Activated B cell treated with CpG ODN at 0.5 μM for 24 hours (primary cell): ENCODE data around the gene CROCC. TPM values are rescaled to one million over a fixed set of nuclear protein-coding genes. Genes with fewer than 3 reads are reported as not detected.

Experiments
- ATAC-seq: fragments of 200-7000 bp; cut with Tn5 transposase; one replicate; pipeline ENCODE4 v1.10.0; 2021; ENCODE audit warnings: low read depth, mild to moderate bottlenecking, moderate library complexity
- CTCF ChIA-PET: fragments of 350-600 bp; sonication (Branson Sonifier 250); formaldehyde crosslinking; loops from one replicate; lab custom pipeline; 2021; ENCODE audit warnings: antibody characterized with exemption; lab: Charles Lee
- POLR2A ChIA-PET: fragments of 350-600 bp; sonication (Branson Sonifier 250); formaldehyde crosslinking; loops from one replicate; lab custom pipeline; 2021; ENCODE audit warnings: antibody characterized with exemption; lab: Charles Lee
- DNase-seq: peaks from one replicate; pipeline ENCODE4 v3.0.0; 2022
- H3K27ac Mint-ChIP-seq: one replicate; pipeline ENCODE4 v1.8.0; 2020; ENCODE audit warnings: mixed read lengths
- H3K27me3 Mint-ChIP-seq: one replicate; pipeline ENCODE4 v1.8.0; 2021; ENCODE audit warnings: mixed read lengths
- H3K36me3 Mint-ChIP-seq: one replicate; pipeline ENCODE4 v1.8.0; 2021; ENCODE audit warnings: low read depth, mixed read lengths
- H3K4me1 Mint-ChIP-seq: one replicate; pipeline ENCODE4 v1.8.0; 2021; ENCODE audit warnings: mixed read lengths
- H3K4me3 Mint-ChIP-seq: one replicate; pipeline ENCODE4 v1.8.0; 2020; ENCODE audit warnings: mild to moderate bottlenecking, mixed read lengths
- H3K9me3 Mint-ChIP-seq: one replicate; pipeline ENCODE4 v1.8.0; 2020; ENCODE audit warnings: mixed read lengths
- intact Hi-C: fragments of 100-400 bp; cut with micrococcal nuclease; formaldehyde crosslinking; loops from one replicate; pipeline ENCODE4 v1.15.1; 2024
- total RNA-seq: library from RNA; stranded (reverse); gene quantifications from 2 replicates; pipeline ENCODE4 v1.2.3, GENCODE V29; 2022
- TF ChIP-seq, protein P1 (sequence below): fragments of 200-600 bp; IDR thresholded peaks from one replicate; pipeline ENCODE4 v1.8.0; 2022; ENCODE audit warnings: antibody characterized with exemption, mild to moderate bottlenecking

CROCC gene
- total RNA-seq, 1 donor from 2014 or later: 30.4 TPM

DNA sequence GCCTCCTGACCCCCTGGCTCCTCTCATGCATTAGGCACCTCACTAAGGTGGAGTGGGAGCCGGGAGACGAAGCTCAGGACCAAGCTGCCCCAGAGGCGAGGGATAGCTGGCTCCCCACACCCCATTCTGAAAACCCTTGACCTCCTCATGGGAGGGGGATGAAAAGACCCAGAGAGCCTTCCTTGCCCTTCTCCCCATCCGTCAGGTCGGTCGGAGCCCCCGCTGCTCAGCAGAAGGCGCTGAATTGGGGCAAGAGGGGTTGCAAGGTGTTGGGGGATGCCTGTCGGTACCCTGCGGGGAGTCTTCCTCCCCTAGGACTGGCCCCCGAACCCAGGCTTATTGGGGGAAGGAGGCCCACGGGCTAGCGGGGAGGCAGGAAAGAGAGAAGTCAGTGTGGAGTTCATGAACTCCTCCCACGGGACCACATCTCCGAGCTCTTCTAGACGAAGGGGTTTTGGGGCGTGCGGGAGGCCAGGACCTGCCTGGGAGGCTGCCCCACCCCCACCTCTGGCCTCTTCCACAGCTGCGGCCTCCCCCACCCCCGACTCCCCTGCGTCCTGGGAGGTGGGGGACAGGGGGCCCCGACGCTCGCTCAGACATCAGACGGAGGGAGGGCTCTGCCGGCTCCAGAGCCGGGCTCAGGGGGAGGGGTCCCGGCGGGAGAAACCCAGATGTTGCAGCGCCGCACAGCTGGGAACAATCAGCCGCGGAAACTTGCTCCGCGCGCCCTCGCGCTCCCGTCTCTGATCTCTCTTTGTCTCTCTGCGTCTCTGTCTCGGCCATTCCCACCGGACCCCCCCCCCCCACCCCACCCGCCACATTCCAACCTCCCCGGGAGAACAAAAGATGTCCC lies 58.0 kb downstream of the CROCC start:
- H3K4me3 Mint-ChIP-seq: no peak overlapping the region
- CTCF ChIA-PET: interaction anchor here (1.1 kb wide), 1 partner anchor 54 kb away, joined by 3 read pairs; no protein-coding TSS in a partner anchor
- intact Hi-C loops: no loop called here
- peaks cover 21% of the 10 kb centered on the region for H3K27me3 Mint-ChIP-seq
- DNase-seq (no peak), ATAC-seq (no peak)
- peaks cover 8% of the 10 kb centered on the region for H3K4me1 Mint-ChIP-seq
- H3K27ac Mint-ChIP-seq: no peak overlapping the region
- H3K36me3 Mint-ChIP-seq: peaks cover 2% of the 10 kb centered on the region
- TF ChIP-seq, protein P1, sequence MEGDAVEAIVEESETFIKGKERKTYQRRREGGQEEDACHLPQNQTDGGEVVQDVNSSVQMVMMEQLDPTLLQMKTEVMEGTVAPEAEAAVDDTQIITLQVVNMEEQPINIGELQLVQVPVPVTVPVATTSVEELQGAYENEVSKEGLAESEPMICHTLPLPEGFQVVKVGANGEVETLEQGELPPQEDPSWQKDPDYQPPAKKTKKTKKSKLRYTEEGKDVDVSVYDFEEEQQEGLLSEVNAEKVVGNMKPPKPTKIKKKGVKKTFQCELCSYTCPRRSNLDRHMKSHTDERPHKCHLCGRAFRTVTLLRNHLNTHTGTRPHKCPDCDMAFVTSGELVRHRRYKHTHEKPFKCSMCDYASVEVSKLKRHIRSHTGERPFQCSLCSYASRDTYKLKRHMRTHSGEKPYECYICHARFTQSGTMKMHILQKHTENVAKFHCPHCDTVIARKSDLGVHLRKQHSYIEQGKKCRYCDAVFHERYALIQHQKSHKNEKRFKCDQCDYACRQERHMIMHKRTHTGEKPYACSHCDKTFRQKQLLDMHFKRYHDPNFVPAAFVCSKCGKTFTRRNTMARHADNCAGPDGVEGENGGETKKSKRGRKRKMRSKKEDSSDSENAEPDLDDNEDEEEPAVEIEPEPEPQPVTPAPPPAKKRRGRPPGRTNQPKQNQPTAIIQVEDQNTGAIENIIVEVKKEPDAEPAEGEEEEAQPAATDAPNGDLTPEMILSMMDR: no peak
- no peaks in the 10 kb centered on the region for H3K9me3 Mint-ChIP-seq
- POLR2A ChIA-PET: no interaction called here

GRCh38 chr1:16980473-16981268 lies 58.9 kb downstream of the CROCC start, which contains the start of gene MFAP2:
Gene MFAP2 (minus strand): TSS chr1:16980620. CDS start chr1:16978273, 2,347 bp downstream.
- H3K9me3 Mint-ChIP-seq: no peaks in the 10 kb centered on the region
- H3K36me3 Mint-ChIP-seq: peaks cover 5% of the 10 kb centered on the region
- TF ChIP-seq, protein P1: no peak
- intact Hi-C loops: no loop called here
- CTCF ChIA-PET: no interaction called here
- H3K27ac Mint-ChIP-seq: no peak within 1 kb of the TSS
- DNase-seq: no peak
- POLR2A ChIA-PET: no interaction called here
- H3K27me3 Mint-ChIP-seq: peaks cover 21% of the 10 kb centered on the region
- peaks cover 8% of the 10 kb centered on the region for H3K4me1 Mint-ChIP-seq
- ATAC-seq: peak; percentile 10
- H3K4me3 Mint-ChIP-seq: peak within 1 kb of the TSS; percentile 70

- intact Hi-C loops: no loop called here
- TF ChIP-seq, protein P1: no peak
- no peak overlapping the region for H3K27ac Mint-ChIP-seq
- no peak for ATAC-seq
- ChIA-PET CTCF (no interaction called here), POLR2A (no interaction called here)
- H3K9me3 Mint-ChIP-seq: no peaks in the 10 kb centered on the region
- DNase-seq: no peak
- H3K4me3 Mint-ChIP-seq: peak overlapping the region; percentile 70
- peaks cover 8% of the 10 kb centered on the region for H3K36me3 Mint-ChIP-seq
- peaks cover 8% of the 10 kb centered on the region for H3K4me1 Mint-ChIP-seq
- peaks cover 21% of the 10 kb centered on the region for H3K27me3 Mint-ChIP-seq
These were observed 59.6 kb downstream of the CROCC start for GRCh38 chr1:16981269-16981849.

DNA sequence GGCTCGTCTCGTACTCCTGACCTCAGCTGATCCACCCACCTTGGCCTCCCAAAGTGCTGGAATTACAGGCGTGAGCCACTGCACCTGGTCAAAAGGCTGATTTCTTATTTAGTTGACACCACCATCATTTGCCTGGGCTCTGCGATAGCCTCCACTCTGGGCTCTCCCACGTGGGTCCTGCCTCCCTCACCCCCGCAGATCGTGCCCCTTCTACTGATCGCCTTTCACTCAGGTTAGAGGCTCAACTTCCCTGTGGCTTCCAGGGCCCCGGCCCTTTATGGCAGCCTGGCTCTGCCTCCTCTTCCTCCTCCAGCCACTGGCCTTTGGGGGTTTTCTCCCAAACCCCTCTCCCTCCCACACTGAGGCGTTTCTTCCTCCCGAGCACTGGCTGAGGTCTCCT lies 61.2 kb downstream of the CROCC start:
- intact Hi-C loops: no loop called here
- no peak for DNase-seq
- Mint-ChIP-seq H3K4me1 (peaks cover 8% of the 10 kb centered on the region), H3K4me3 (no peak overlapping the region), H3K27me3 (peaks cover 21% of the 10 kb centered on the region), H3K36me3 (peaks cover 16% of the 10 kb centered on the region), H3K27ac (no peak overlapping the region), H3K9me3 (no peaks in the 10 kb centered on the region)
- TF ChIP-seq, protein P1: no peak
- ATAC-seq: no peak
- CTCF ChIA-PET: no interaction called here
- POLR2A ChIA-PET: no interaction called here
